Effector CD8-positive, alpha-beta T cell (primary cell): ENCODE results near the gene ST8SIA2.

Experiments used
- DNase-seq: peaks from one replicate; lab custom pipeline; 2025; lab: John Stamatoyannopoulos, UW

The ST8SIA2 gene

GRCh38 chr15:92399271-92399950 lies 5.7 kb downstream of the ST8SIA2 start:
- no peak for DNase-seq

GRCh38 chr15:92400573-92400972 lies 6.9 kb downstream of the ST8SIA2 start:
- DNase-seq = no peak

- no peak for DNase-seq
Observed at GRCh38 chr15:92400980-92401787, 7.5 kb downstream of the ST8SIA2 start.

GRCh38 chr15:92402751-92403150 lies 9.1 kb downstream of the ST8SIA2 start:
- DNase-seq = no peak

GRCh38 chr15:92405942-92406341 lies 12.3 kb downstream of the ST8SIA2 start:
- DNase-seq = no peak

GRCh38 chr15:92407321-92407720 lies 13.6 kb downstream of the ST8SIA2 start:
- DNase-seq = no peak

GRCh38 chr15:92407916-92408315 lies 14.2 kb downstream of the ST8SIA2 start:
- no peak for DNase-seq

GRCh38 chr15:92409006-92409405 lies 15.3 kb downstream of the ST8SIA2 start:
- no peak for DNase-seq

- DNase-seq = no peak
Observed at GRCh38 chr15:92409521-92409920, 15.8 kb downstream of the ST8SIA2 start.

- no peak for DNase-seq
Observed at GRCh38 chr15:92410537-92410936, 16.9 kb downstream of the ST8SIA2 start.

GRCh38 chr15:92411256-92411655 lies 17.6 kb downstream of the ST8SIA2 start:
- DNase-seq = no peak

- no peak for DNase-seq
Observed at GRCh38 chr15:92413510-92413909, 19.8 kb downstream of the ST8SIA2 start.

GRCh38 chr15:92415639-92416297 lies 22.1 kb downstream of the ST8SIA2 start:
- DNase-seq = no peak

- no peak for DNase-seq
Observed at GRCh38 chr15:92416557-92416956, 22.9 kb downstream of the ST8SIA2 start.

GRCh38 chr15:92417716-92418115 lies 24.0 kb downstream of the ST8SIA2 start:
- DNase-seq = no peak

- DNase-seq = no peak
Observed at GRCh38 chr15:92418864-92419263, 25.2 kb downstream of the ST8SIA2 start.

- no peak for DNase-seq
Observed at GRCh38 chr15:92421976-92422375, 28.3 kb downstream of the ST8SIA2 start.

- DNase-seq = no peak
Observed at GRCh38 chr15:92425578-92426225, 32.0 kb downstream of the ST8SIA2 start.

GRCh38 chr15:92429378-92430068 lies 35.8 kb downstream of the ST8SIA2 start:
- DNase-seq = no peak

GRCh38 chr15:92430069-92430440 lies 36.4 kb downstream of the ST8SIA2 start:
- DNase-seq = no peak

- no peak for DNase-seq
Observed at GRCh38 chr15:92435145-92435544, 41.5 kb downstream of the ST8SIA2 start.

GRCh38 chr15:92438471-92438870 lies 44.8 kb downstream of the ST8SIA2 start:
- no peak for DNase-seq
